Neural progenitor cell (in vitro differentiated cells): ENCODE data around the gene POTEE.
"Not testable (repeated sequence)": the region's sequence is repeated elsewhere in the genome, so short reads cannot be mapped to it uniquely, and the experiment has no call there.

ENCODE experiments used
- CTCF ChIP-seq: fragments of 200-600 bp; sonication (generic); IDR thresholded peaks from 2 replicates; pipeline ENCODE4 v1.5.1; 2017; ENCODE audit warnings: antibody characterized with exemption, mild to moderate bottlenecking
- EZH2 ChIP-seq: fragments of 200-600 bp; sonication (generic); IDR thresholded peaks from 2 replicates; pipeline ENCODE4 v1.6.1; 2017; ENCODE audit warnings: antibody characterized with exemption, mild to moderate bottlenecking, moderate library complexity
- EZH2phosphoT487 ChIP-seq: fragments of 200-600 bp; sonication (generic); IDR thresholded peaks from 2 replicates; pipeline ENCODE4 v1.6.1; 2017; ENCODE audit warnings: antibody characterized with exemption

- TF ChIP-seq CTCF, EZH2phosphoT487, EZH2: not testable (repeated sequence)
Observed at GRCh38 chr2:131178721-131179418, 30.5 kb upstream of the POTEE start.
